Measurements from ENCODE around the gene PTPRN2.

- TF ChIP-seq CTCF (conservative IDR thresholded peaks at IDR 0.05 in 1 of 2, IDR thresholded peaks at IDR 0.05 in 1 of 2; ENCODE audit: low read depth in 1 of 2, low read length in 2 of 2) (no peak), EZH2 (IDR thresholded peaks at IDR 0.05; ENCODE audit: low read length, missing control alignments) (no peak)
Observed at GRCh38 chr7:158261362-158262235, 326.0 kb downstream of the PTPRN2 start.

Measured in fibroblast of lung (primary cell).